Panc1 (cell line): ENCODE measurements around the gene HCK.

Source experiments
- CTCF ChIP-seq: fragments of 450-650 bp; IDR thresholded peaks from 2 replicates; pipeline ENCODE4 v1.5.1; 2017; ENCODE audit warnings: mild to moderate bottlenecking
- POLR2AphosphoS5 ChIP-seq: IDR thresholded peaks from 2 replicates; pipeline ENCODE4 v1.6.1; 2012; ENCODE audit warnings: mild to moderate bottlenecking, low read depth, low read length, moderate library complexity

DNA sequence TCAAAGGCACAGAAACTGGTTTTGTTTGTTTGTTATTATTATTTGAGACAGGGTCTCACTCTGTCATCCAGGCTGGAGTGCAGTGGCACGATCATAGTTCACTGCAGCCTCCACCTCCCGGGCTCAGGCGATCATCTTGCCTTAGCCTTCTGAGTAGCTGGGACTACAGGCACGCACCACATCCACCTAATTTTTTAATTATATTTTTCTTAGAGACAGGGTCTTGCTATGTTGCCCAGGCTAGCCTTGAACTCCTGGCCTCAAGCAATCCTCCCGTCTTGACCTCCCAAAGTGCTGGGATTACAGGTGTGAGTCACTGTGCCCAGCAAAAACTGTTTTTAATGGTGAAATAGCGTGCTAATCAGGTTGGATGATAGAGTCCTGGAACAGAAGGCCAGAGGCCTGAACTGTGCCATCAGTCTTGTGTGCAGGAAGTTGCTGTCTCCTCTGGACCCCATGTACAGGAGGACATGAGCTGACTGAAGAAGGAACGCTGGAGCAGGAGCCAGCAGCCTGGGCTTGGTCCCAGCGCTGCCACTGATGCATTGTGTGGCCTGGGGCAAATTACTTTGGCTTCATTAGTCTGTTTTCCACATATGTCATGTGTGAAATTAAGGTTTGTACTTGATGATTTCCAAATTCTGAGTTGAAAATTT lies 62.4 kb downstream of the HCK start:
- no peak for TF ChIP-seq CTCF
- no peak for TF ChIP-seq POLR2AphosphoS5
